ACHN (cell line): ENCODE measurements around the gene ZC3H12D.

Source experiments
- DNase-seq: peaks from one replicate; pipeline ENCODE4 v3.0.0-alpha.2; 2015
- in situ Hi-C: cut with HindIII; loops from 2 replicates; pipeline ENCODE4 v1.10.0; 2017; ENCODE audit warnings: low sequenced_read_pairs, low pct_ligation_motif_present, low pct_unique_long_range_greater_than_20kb

Gene ZC3H12D

DNA sequence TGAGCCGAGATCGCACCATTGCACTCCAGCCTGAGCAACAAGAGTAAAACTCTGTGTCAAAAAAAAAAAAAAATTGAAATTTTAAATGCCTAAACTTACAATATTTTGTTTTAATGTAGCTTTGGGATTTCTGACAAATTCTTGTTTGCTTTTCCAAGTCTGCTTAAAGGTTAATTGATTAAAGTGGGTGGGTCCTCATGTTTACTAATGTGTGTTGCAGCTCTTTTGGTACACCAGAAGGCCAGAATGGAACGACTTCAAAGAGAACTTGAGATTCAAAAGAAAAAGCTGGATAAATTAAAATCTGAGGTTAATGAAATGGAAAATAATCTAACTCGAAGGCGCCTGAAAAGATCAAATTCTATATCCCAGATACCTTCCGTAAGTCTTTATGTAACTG lies 87.4 kb downstream of the ZC3H12D start:
- in situ Hi-C loops, result no loop called here
- no peak for DNase-seq
